NCI-H226 (cell line): ENCODE measurements around the gene ZNF672.
A peak's percentile ranks its signal among the peaks of the same experiment; 100 is the strongest.

Experiments
- DNase-seq: peaks from one replicate; pipeline ENCODE4 v3.0.0-alpha.2; 2015

The ZNF672 gene

DNA sequence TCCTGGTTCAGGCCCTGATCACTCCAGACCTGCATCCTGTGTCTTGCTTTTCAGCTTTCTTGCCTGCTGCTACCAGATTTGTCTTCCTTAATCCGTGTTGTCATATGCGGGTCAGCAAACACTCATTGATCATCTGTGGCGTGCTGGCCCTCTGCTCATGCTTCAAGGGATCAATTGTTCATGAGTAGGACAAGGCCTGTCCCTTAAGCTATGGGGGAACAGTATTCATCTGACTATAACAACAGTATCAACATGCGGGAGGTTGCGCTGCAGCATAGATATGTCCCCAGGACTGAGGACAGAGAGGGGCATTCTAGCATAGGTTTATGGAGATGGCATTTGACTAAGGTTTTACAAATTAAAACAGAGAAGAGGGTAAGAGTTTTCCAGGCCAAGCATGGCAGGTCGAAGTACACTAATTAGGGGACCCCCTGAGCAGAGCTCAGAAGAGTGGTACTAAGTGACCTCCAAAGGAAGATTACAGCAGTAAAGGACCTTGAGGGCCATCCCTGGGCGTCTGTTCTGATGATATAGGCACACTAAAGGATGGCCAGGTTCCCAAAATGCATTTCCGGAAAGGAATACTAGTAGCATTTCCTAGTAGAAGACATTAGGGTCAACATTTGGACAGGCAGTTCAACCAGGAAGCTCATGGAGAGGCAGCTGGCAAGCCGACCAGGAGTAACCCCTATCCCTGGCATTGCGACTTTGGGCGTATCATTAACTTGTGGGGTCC, 811 bp upstream of the ZNF672 start:
- DNase-seq = no peak

DNA sequence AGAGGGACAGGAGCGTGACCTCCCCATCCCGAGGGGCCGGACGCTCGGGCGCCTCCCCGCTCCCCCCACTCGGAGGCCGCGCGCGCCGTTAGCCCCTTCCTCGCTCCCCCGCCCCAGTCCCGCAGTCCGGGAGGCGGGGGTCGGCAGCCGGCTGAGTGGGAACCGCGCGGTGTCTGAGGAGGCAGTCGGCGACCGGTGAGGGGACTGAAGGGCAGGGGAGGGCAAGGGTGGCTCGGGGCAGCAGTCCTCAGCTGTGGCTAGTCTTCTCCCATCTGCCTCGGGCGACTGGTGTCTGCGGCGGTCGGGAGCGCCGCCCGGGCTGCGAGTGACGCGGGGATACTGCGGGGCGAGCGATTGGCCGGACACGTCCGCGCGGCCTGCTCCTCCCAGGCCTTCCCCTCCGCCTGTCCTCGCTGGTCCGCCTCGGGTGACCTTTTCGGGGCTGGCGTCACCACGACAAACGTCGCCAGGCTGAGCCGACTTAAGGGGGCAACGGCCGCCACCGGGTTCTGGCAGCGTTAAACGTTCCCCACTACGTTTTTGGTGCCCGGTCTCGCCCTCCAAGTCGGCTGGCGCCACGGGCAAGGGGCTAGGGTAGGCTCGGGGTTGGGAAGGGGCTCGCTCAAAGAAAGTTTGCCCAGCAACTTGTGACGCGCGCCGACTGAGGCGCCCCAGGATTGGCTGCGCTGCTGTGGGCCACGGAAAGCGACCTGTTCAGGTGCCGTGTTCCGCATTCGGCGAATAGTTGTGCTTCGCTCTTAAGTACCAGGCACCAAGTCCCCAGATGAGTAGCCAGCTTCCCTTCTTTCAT, 538 bp downstream of the ZNF672 start:
- DNase-seq = peak; percentile 85

DNA sequence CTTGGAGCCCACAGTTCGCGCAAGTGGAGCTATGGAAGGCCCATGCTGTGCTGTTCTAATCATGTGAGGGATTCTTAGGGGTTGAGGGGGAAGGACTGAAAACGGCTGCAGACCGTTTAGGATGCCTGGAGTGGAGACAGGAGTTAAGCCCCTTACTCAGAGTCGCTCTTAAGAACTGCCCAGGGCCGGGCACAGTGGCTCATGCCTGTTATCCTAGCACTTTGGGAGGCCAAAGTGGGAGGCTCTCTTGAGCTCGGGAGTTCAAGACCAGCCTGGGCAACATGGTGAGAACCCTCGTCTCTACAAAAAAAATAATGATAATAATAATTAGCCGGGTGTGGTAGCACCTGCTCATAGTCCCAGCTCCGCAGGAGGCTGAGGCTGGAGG, 1.1 kb downstream of the ZNF672 start:
- no peak for DNase-seq

DNA sequence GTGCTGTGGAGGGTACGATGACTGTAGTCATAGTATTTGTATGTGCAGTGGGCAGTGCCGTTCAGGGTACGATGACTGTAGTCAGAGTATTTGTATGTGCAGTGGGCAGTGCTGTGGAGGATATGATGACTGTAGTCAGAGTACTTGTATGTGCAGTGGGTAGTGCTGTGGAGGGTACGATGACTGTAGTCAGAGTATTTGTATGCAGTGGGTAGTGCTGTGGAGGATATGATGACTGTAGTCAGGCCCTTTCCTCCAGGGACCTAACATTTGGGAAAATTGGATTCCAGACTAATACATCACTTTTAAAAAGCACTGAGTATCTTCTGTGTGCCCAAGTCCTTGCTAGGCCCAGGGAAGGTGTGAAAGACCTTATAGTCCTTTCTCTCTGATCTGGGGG, 2.9 kb downstream of the ZNF672 start:
- DNase-seq = no peak

DNA sequence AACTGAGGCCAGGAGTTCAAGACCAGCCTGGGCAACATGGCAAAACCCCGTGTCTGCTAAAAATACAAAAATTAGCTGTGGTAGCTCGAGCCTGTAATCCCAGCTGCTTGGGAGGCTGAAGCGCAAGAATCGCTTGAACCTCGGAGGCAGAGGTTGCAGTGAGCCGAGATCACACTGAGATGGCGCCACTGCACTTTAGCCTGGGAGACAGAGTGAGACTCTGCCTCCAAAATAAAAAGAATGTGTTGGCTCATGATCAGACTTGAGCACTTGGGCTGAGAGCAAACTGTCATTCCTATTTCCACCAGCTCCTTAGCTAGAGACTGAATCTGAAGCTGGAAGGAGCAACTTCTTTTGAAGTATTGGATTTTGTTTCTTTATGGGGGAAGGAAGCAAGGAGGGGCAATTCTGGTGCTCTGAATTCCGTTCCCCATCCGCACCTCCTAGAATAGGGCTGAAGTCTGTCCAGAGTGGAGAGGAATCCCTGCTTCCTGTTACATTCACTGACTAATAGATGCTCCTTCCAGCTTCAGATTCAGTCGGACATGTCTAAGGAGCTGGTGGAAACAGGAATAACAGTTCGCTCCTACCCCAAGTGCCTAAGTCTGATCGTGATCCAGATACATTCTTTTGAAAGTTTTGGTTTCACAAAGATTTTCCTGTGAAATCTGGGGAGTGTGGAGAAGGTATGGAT, 3.8 kb downstream of the ZNF672 start:
- no peak for DNase-seq

DNA sequence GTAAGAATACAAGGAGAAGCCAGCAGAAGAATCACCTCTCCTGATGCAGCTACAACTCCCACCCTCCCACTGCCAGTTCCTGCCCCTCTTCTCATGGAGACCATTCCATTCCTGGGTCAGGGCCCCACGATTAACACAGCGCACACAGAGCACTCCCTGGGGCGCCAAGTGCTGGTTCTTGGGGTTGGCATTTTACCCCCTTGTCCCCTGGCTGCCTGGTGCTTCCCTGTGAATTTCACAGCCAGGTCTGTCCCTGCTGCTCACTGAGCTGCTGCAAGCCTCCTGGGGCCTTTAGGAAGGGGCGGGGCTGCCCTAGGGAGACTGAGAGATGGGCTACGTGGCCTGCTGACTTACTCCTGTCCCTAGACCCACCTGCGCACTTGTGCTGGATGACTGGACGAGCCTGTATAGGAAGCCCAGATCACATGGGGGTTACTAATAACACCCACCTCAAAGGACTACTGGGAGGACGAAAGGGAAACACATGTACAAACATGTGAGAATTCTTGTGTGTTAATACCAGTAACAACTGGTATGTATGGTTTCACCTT, 4.8 kb downstream of the ZNF672 start:
- DNase-seq = no peak

DNA sequence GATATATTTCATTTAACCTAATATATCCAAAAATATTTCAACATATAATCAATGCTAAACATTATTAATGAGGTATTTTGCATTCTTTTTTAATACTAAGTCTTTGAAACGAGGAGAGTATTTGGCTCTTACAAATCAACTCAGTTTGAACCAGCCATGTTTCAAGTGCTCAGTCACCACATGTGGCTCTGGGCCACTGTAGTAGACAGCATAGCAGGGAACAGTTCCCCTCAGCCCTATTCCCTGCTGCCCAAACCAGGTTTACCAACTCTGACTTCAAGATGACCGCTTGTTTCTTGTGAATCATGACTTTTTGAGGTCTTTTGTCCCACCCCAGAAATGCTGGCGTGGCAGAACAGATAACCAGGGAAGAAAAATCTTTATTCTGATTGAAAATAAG, 5.7 kb downstream of the ZNF672 start:
- no peak for DNase-seq

DNA sequence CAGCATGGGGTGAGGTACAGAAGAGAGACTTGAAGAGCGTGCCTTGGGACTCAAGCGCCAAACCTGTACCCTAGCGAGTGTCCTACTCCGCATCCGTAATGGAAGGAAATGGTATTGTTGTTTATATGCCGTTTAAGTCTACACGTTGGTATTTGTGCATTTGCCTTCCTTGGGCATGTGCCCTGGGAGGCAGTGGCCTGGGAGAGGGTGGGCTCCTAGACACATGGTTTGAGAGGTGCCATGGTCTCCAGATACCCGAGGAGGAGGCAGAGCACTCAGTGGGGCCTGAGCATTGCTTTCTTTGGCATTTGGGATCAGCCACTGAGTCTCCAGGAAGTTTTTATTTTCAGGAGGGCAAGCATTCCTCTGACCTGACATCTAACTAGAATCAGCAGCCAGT, 6.5 kb downstream of the ZNF672 start:
- no peak for DNase-seq

DNA sequence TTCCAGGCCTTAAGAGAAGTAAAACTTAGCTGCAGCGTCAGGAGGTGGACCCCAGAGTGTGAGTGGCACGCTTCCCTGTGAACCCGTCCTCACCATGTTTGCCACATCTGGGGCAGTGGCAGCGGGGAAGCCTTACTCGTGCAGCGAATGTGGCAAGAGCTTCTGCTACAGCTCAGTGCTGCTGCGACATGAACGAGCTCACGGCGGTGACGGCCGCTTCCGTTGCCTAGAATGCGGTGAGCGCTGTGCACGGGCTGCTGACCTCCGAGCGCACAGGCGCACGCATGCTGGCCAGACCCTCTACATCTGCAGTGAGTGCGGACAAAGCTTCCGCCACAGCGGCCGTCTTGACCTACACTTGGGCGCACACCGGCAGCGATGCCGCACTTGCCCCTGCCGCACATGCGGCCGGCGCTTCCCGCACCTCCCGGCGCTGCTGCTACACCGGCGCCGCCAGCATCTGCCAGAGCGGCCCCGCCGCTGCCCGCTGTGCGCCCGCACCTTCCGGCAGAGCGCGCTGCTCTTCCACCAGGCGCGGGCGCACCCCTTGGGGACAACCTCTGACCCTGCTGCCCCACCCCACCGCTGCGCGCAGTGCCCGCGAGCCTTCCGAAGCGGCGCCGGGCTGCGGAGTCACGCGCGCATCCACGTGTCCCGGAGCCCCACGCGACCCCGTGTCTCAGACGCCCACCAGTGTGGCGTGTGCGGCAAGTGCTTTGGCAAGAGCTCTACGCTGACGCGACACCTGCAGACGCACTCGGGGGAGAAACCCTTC, 9.3 kb downstream of the ZNF672 start:
- no peak for DNase-seq

DNA sequence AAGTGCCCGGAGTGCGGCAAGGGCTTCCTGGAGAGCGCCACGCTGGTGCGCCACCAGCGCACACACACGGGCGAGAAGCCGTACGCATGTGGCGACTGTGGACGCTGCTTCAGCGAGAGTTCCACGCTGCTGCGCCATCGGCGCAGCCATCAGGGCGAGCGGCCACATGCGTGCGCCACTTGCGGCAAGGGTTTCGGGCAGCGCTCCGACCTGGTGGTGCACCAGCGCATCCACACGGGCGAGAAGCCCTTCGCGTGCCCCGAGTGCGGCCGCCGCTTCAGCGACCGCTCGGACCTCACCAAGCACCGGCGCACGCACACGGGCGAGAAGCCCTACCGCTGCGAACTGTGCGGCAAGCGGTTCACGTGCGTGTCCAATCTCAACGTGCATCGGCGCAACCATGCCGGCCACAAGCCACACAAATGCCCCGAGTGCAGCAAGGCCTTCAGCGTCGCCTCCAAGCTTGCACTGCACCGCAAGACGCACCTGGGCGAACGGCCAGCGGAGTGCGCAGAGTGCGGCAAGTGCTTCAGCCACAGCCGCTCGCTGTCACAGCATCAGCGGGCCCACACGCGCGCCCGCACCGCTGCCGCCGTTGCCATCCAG, 10.0 kb downstream of the ZNF672 start:
- no peak for DNase-seq

DNA sequence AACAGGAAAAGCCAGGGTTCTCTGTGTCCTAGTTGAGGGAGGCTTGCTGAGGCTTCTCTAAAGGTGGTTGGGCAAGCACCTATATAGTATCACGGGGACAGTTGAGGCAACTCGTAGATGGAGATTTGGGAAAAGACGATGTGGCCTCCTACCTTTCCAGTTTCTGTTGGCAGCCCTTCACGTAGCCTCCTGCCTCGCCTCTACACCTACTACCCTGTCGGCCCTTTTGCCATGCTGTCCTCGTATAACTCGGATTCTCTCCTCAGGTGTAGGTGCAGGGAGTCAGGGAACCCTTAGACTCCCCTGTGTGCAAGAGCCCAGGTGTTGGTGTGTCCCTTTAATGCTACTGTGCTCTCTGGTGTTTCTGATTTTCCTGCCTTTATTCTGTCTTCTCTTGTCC, 10.6 kb downstream of the ZNF672 start:
- DNase-seq = no peak

DNA sequence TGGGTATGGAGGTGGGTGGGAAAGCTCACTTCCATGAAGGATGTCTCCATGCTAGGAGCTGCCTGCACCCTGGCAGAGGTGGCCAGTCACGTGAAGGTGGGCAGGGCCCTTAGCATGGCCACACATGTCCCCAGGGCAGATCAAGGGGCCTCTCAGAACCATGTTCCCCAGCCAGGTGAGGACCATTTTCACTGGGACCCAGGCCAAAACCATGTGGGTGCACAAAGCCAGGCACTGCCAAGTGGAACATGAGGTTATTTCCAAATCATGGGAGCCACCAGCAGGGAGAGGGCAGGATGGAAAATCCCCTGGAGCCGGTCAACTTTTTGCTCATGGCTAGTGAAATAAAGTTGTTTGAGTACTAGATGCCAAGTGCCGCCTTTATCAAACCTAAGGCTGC, 11.1 kb downstream of the ZNF672 start:
- no peak for DNase-seq

DNA sequence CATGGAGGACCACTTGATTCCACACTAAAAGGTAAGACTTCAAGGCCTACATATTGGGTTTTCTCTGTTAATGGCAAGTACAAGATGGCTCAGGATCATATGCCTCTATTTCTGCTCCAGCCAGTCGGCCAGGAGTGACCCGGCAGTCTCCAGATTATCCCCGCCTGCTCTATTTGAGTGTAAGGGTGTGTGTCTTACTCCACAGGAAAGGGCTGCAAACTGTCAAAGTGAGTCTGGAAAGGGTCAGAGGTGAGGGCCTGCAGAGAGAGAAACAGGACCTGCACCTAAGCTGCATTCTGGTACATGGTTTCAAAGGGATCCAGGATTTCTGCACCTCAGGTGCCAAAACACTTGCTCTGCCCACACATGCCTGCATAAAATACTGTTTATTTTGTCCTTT, 11.6 kb downstream of the ZNF672 start:
- DNase-seq = no peak

DNA sequence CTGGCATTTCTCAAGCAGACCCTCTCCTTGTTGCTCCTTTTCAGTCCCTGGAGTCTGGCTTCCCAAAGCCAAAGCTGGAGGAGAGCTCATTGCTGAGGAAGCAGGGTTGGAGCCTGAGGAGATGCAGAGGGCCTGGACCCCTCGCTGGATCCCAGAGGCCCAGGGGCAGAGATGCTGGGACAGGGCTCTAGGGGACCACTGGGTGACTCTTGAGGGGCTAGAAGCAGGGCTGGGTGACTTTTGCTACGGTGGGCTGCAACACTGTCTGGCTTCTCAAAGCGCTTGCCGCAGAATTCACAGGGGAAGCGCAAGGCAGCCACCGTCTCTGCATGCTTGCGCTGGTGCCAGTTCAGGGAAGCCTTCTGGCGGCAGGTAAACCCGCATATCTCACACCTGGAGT, 12.1 kb downstream of the ZNF672 start:
- DNase-seq = no peak

DNA sequence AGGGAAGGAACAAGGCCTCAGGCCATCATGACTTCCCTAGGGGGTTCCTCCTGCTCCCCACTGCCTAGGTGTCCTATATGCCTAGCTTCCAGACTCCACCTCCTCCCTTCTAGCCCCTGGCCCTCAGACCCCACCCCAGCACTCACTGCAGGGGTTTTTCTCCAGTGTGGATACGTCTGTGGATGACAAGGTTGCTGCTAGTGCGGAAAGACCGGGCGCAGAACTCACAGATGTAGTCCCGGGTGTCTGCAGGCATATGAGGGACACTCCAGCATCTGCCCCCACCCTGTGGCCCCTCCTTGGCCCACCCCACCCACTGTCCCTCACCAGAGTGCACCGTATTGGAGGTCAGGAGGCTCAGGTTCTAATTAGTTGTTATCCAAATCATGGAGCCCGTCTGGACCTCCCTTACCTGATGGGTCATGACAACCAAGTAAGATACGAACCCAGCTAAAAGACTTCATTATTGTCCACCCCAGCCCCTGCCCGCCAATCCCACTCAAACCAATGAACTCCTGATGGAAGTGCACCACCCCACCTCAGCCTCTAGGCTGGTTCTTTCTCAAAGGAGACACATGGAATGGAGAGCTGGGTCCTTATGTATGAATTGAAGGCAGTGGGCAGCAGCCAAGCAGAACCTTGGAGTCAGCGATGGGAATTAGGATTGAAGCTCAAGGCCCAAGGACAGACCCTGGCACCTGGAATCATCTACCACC, 12.7 kb downstream of the ZNF672 start:
- DNase-seq = no peak

DNA sequence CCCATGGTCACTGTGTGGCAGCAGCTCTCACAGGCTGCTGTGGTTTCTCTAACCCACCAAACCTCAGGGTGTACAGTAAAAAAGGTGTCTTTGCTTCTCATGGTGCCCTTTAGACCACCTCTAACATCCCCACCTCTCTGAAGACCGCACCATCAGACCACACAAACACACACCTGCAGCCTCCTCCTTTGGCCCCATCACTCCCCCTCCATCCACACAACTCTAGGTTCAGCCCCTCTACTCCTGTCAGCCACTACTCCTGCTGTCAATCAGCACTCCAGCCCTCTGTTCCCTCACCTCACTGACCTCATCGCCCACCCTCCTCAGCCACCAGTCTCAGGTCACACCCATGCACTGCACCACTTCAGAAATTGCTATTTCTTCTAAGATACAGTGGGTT, 13.4 kb downstream of the ZNF672 start:
- no peak for DNase-seq

DNA sequence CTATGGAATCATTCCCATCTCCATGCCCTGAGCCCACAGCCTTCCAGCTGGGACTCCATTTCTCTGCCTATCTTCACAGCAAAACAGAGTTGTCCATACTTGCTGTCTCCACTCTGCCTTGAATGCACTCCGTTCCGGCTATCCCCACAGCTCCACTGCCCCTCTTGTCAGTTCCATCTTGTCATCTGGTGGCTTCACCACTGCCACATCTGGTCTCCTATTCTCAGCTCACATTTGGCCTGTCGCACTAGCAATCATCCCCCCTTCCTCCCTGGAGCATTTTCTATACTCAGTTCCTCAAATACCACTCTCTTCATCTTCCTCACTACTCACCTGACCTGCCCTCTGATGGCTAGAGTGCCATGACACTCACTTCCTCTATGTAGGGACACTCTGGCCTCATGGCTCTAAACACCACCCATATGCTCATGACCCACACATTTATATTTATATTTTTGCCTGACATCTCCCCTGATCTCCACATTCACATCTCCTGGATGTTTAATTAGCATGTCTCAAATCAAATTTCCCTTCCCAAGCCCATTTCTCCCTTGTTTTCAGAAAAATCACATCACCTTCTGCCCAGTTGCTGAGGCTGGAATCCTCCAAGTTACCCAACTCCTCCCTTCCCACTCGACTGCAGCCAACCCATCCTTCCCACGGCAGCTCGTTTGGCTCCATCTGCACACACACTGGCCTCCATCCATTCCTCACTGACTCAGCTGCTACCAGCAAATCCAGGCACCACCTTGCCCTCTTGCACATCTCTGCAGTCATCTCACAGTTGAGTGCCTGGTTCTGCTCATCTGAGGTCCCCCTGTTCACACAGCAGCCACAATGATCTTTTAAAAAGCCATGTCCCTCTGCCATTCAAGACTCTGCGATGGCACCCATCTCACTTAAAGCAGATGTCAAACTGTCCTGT, 14.7 kb downstream of the ZNF672 start:
- no peak for DNase-seq

DNA sequence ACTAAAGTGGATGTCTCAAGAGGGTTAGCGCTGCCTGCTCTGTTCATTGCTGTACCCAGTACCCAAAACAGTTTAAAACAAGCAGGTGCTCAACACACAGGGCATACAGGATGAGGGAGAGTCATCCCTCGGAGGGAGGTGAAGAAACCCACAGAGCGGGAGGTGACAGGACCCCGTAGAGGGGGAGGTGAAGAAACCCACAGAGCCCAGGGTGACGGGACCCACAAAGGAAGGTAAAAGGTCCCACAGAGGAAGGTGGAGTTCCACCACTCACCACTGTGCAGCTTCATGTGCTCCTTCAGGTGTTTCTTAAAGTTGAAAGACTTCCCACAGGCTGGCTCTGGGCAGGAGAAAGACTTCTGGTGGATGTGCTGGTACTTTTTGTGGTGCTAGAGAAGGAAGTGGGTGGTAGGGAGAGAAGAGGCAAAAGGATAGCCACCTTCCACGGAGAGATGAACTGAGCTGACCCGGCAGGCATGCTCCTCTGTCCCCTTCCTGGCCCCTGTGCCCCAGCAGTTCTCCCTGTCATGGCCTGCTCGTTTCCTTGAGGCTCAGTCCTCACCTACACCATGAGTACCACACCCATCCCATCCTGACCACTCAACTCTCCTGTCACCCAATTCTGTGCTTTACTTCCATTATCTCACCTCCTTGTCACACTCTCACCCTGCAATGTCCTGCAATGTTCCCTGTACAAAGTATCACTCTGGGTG, 15.8 kb downstream of the ZNF672 start:
- DNase-seq = no peak

DNA sequence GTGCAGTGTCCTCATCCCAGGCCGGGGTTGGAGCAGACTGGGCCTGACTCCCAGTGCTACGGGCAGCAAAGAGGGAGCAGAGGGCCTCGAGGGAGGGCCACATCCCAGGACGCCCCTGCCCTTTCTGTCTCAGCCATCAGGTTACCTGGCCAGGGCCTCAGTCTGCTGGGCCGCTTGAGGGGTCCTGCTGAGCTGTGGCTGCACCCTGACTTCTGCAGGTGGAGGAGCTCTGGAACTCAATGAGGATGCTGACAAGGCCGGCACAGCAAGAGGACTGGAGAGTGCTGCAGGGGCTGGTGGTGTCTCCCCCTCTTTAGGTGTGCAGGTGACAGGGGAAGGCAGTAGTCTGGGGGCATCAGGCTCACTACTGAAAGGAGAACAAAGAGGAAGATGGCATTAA, 17.6 kb downstream of the ZNF672 start:
- no peak for DNase-seq

DNA sequence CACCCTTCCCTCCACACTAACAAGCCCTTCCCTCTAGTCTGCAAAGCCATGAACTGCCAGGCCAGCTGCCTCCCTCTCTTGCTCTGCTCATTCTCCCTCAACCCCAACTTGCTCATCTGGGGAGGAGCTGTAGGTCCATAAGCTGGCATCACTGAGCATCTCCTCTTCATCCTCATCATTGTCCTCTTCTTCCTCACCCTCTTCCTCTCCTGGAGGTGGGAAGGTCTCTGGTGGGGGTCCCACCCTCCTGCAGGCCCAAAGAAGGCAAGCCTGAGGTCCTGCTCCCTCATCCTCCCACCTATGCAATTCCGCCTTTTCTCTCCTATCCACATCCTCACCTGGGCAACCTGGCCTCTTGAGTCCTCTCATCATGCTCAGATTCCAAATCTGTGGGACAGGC, 18.2 kb downstream of the ZNF672 start:
- no peak for DNase-seq
